ENCODE measurements around the gene FAM210A.

DNA sequence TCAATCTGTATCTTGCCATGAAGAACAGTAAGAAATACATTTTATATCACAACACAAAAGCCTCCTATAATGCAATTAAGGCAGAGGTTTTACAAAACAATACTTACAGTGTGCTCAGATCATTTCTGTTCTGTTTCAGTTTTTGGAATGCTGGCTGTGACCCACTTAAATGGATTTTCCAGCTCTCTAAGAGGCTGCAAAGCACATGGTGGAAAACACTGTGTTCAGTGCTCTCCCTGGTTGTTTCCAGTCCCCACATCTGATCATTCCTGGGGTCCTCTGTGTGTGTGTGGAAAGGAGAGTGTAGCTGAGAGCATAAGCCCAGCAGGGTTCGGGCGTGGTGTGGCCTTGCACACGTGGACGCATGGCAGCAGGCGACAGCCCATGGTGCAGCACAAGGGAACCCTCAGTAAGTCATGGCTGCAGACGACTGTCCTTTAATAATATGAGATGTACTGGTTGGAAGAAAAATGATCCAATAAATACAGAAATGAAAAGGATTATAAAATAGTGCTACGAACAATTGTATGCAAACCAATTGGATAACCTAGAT, 95.6 kb downstream of the FAM210A start:
- TF ChIP-seq, protein P1, sequence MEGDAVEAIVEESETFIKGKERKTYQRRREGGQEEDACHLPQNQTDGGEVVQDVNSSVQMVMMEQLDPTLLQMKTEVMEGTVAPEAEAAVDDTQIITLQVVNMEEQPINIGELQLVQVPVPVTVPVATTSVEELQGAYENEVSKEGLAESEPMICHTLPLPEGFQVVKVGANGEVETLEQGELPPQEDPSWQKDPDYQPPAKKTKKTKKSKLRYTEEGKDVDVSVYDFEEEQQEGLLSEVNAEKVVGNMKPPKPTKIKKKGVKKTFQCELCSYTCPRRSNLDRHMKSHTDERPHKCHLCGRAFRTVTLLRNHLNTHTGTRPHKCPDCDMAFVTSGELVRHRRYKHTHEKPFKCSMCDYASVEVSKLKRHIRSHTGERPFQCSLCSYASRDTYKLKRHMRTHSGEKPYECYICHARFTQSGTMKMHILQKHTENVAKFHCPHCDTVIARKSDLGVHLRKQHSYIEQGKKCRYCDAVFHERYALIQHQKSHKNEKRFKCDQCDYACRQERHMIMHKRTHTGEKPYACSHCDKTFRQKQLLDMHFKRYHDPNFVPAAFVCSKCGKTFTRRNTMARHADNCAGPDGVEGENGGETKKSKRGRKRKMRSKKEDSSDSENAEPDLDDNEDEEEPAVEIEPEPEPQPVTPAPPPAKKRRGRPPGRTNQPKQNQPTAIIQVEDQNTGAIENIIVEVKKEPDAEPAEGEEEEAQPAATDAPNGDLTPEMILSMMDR (conservative IDR thresholded peaks at IDR 0.05; ENCODE audit: low read depth in 2 of 2), result no peak
- TF ChIP-seq POLR2AphosphoS5 (IDR thresholded peaks at IDR 0.05; ENCODE audit: low read depth) (no peak), JUNB (IDR thresholded peaks at IDR 0.05; ENCODE audit: unreplicated experiment) (no peak), EZH2phosphoT487 (IDR thresholded peaks at IDR 0.05; ENCODE audit: unreplicated experiment) (no peak), ZNF331 (CRISPR knock-in tag; IDR thresholded peaks at IDR 0.05; ENCODE audit: low read depth) (no peak), CREB1 (CRISPR knock-in tag; IDR thresholded peaks at IDR 0.05; ENCODE audit: low read depth) (no peak), EZH2 (IDR thresholded peaks at IDR 0.05; ENCODE audit: low read depth, unreplicated experiment) (no peak), STAT1 (IDR thresholded peaks at IDR 0.05; ENCODE audit: unreplicated experiment) (no peak), NANOG (IDR thresholded peaks at IDR 0.05; ENCODE audit: borderline replicate concordance) (no peak), ZNF114 (CRISPR knock-in tag; IDR thresholded peaks at IDR 0.05) (no peak)
- TF ChIP-seq, protein P2, sequence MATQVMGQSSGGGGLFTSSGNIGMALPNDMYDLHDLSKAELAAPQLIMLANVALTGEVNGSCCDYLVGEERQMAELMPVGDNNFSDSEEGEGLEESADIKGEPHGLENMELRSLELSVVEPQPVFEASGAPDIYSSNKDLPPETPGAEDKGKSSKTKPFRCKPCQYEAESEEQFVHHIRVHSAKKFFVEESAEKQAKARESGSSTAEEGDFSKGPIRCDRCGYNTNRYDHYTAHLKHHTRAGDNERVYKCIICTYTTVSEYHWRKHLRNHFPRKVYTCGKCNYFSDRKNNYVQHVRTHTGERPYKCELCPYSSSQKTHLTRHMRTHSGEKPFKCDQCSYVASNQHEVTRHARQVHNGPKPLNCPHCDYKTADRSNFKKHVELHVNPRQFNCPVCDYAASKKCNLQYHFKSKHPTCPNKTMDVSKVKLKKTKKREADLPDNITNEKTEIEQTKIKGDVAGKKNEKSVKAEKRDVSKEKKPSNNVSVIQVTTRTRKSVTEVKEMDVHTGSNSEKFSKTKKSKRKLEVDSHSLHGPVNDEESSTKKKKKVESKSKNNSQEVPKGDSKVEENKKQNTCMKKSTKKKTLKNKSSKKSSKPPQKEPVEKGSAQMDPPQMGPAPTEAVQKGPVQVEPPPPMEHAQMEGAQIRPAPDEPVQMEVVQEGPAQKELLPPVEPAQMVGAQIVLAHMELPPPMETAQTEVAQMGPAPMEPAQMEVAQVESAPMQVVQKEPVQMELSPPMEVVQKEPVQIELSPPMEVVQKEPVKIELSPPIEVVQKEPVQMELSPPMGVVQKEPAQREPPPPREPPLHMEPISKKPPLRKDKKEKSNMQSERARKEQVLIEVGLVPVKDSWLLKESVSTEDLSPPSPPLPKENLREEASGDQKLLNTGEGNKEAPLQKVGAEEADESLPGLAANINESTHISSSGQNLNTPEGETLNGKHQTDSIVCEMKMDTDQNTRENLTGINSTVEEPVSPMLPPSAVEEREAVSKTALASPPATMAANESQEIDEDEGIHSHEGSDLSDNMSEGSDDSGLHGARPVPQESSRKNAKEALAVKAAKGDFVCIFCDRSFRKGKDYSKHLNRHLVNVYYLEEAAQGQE (IDR thresholded peaks at IDR 0.05; ENCODE audit: unreplicated experiment), result no peak
- TF ChIP-seq, protein P3, sequence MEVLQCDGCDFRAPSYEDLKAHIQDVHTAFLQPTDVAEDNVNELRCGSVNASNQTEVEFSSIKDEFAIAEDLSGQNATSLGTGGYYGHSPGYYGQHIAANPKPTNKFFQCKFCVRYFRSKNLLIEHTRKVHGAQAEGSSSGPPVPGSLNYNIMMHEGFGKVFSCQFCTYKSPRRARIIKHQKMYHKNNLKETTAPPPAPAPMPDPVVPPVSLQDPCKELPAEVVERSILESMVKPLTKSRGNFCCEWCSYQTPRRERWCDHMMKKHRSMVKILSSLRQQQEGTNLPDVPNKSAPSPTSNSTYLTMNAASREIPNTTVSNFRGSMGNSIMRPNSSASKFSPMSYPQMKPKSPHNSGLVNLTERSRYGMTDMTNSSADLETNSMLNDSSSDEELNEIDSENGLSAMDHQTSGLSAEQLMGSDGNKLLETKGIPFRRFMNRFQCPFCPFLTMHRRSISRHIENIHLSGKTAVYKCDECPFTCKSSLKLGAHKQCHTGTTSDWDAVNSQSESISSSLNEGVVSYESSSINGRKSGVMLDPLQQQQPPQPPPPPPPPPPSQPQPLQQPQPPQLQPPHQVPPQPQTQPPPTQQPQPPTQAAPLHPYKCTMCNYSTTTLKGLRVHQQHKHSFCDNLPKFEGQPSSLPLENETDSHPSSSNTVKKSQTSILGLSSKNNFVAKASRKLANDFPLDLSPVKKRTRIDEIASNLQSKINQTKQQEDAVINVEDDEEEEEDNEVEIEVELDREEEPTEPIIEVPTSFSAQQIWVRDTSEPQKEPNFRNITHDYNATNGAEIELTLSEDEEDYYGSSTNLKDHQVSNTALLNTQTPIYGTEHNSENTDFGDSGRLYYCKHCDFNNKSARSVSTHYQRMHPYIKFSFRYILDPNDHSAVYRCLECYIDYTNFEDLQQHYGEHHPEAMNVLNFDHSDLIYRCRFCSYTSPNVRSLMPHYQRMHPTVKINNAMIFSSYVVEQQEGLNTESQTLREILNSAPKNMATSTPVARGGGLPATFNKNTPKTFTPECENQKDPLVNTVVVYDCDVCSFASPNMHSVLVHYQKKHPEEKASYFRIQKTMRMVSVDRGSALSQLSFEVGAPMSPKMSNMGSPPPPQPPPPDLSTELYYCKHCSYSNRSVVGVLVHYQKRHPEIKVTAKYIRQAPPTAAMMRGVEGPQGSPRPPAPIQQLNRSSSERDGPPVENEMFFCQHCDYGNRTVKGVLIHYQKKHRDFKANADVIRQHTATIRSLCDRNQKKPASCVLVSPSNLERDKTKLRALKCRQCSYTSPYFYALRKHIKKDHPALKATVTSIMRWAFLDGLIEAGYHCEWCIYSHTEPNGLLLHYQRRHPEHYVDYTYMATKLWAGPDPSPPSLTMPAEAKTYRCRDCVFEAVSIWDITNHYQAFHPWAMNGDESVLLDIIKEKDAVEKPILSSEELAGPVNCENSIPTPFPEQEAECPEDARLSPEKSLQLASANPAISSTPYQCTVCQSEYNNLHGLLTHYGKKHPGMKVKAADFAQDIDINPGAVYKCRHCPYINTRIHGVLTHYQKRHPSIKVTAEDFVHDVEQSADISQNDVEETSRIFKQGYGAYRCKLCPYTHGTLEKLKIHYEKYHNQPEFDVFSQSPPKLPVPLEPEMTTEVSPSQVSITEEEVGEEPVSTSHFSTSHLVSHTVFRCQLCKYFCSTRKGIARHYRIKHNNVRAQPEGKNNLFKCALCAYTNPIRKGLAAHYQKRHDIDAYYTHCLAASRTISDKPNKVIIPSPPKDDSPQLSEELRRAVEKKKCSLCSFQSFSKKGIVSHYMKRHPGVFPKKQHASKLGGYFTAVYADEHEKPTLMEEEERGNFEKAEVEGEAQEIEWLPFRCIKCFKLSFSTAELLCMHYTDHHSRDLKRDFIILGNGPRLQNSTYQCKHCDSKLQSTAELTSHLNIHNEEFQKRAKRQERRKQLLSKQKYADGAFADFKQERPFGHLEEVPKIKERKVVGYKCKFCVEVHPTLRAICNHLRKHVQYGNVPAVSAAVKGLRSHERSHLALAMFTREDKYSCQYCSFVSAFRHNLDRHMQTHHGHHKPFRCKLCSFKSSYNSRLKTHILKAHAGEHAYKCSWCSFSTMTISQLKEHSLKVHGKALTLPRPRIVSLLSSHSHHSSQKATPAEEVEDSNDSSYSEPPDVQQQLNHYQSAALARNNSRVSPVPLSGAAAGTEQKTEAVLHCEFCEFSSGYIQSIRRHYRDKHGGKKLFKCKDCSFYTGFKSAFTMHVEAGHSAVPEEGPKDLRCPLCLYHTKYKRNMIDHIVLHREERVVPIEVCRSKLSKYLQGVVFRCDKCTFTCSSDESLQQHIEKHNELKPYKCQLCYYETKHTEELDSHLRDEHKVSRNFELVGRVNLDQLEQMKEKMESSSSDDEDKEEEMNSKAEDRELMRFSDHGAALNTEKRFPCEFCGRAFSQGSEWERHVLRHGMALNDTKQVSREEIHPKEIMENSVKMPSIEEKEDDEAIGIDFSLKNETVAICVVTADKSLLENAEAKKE (CRISPR knock-in tag; IDR thresholded peaks at IDR 0.05), result no peak
- TF ChIP-seq, protein P4, sequence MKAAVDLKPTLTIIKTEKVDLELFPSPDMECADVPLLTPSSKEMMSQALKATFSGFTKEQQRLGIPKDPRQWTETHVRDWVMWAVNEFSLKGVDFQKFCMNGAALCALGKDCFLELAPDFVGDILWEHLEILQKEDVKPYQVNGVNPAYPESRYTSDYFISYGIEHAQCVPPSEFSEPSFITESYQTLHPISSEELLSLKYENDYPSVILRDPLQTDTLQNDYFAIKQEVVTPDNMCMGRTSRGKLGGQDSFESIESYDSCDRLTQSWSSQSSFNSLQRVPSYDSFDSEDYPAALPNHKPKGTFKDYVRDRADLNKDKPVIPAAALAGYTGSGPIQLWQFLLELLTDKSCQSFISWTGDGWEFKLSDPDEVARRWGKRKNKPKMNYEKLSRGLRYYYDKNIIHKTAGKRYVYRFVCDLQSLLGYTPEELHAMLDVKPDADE (IDR thresholded peaks at IDR 0.05), result no peak

Measured in GM23338 (cell line).